ENCODE results near the gene CMKLR1.

The CMKLR1 gene

DNA sequence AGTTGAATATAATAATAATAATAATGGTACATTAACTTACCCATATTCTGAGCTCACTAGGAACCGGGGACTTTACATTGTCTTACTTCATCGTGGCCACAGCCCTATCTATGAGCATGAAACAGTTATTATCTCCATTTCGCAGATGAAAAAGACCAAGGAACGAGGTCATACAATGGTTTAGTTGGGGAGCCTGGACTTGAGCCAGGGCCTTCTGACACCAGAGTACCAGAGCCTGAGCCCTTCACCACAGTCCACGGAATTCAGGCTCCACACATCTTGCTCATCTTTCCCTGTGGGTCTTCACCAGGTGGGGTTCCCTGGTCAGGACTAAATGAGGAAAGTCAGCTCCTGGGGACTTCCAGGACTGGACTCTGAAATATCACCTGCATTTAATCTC is 31.3 kb upstream of the CMKLR1 start:
- DNase-seq = no peak
- peaks cover 0 to 17% (median 7%) of the 10 kb centered on the region in 5 experiments for H3K9me3 ChIP-seq (ENCODE audit: control extremely low read depth in 1 of 5, control insufficient read depth in 4 of 5, insufficient read depth in 2 of 5, low read depth in 1 of 5, low read length in 4 of 5)
- ChIA-PET POLR2A (no interaction called here), CTCF (interaction anchor here (0.6 to 1.5 kb wide), 3 partner anchors 86 to 179 kb away, joined by 3 to 4 read pairs (median 3); no protein-coding TSS in a partner anchor)
- no peak overlapping the region for H3K27ac ChIP-seq (ENCODE audit: insufficient read depth in 1 of 2, low read depth in 1 of 2, low read length in 2 of 2, poor library complexity in 1 of 2, severe bottlenecking in 2 of 2)
- no peaks in the 10 kb centered on the region for H3K36me3 ChIP-seq (ENCODE audit: control insufficient read depth in 4 of 4, insufficient read depth in 4 of 4, low read length in 3 of 4)
- no peaks in the 10 kb centered on the region for H3K27me3 ChIP-seq (replicated peaks in 2 of 5; ENCODE audit: control insufficient read depth in 4 of 5, insufficient read depth in 5 of 5, low read length in 4 of 5)
- H3K4me3 ChIP-seq (ENCODE audit: control insufficient read depth in 1 of 7, extremely low read depth in 1 of 7, insufficient read depth in 4 of 7, low read depth in 2 of 7, low read length in 6 of 7) = no peak overlapping the region
- WGBS (ENCODE audit: insufficient coverage) = 94% methylated on average over 3 of the region's 5 CpGs
- no peaks in the 10 kb centered on the region for H3K4me1 ChIP-seq (ENCODE audit: control extremely low read depth in 1 of 4, control insufficient read depth in 4 of 4, insufficient read depth in 4 of 4, low read length in 3 of 4)

- Histone ChIP-seq H3K27me3 (replicated peaks in 2 of 5; ENCODE audit: control insufficient read depth in 4 of 5, insufficient read depth in 5 of 5, low read length in 4 of 5) (no peaks in the 10 kb centered on the region), H3K4me1 (ENCODE audit: control extremely low read depth in 1 of 4, control insufficient read depth in 4 of 4, insufficient read depth in 4 of 4, low read length in 3 of 4) (no peaks in the 10 kb centered on the region), H3K36me3 (ENCODE audit: control insufficient read depth in 4 of 4, insufficient read depth in 4 of 4, low read length in 3 of 4) (no peaks in the 10 kb centered on the region), H3K9me3 (ENCODE audit: control extremely low read depth in 1 of 5, control insufficient read depth in 4 of 5, insufficient read depth in 2 of 5, low read depth in 1 of 5, low read length in 4 of 5) (peaks cover 0 to 14% (median 6%) of the 10 kb centered on the region in 5 experiments), H3K27ac (ENCODE audit: insufficient read depth in 1 of 2, low read depth in 1 of 2, low read length in 2 of 2, poor library complexity in 1 of 2, severe bottlenecking in 2 of 2) (no peak overlapping the region), H3K4me3 (ENCODE audit: control insufficient read depth in 1 of 7, extremely low read depth in 1 of 7, insufficient read depth in 4 of 7, low read depth in 2 of 7, low read length in 6 of 7) (no peak overlapping the region)
- POLR2A ChIA-PET = no interaction called here
- WGBS (ENCODE audit: insufficient coverage) = 96% methylated on average over 4 of the region's 5 CpGs
- DNase-seq = no peak
- CTCF ChIA-PET = interaction anchor here (0.6 to 1.5 kb wide), 2 partner anchors 99 to 180 kb away, joined by 3 to 4 read pairs; no protein-coding TSS in a partner anchor
Observed at GRCh38 chr12:108369736-108370396, 30.8 kb upstream of the CMKLR1 start.

- Histone ChIP-seq H3K4me1 (ENCODE audit: control extremely low read depth in 1 of 4, control insufficient read depth in 4 of 4, insufficient read depth in 4 of 4, low read length in 3 of 4) (no peaks in the 10 kb centered on the region), H3K36me3 (ENCODE audit: control insufficient read depth in 4 of 4, insufficient read depth in 4 of 4, low read length in 3 of 4) (no peaks in the 10 kb centered on the region), H3K4me3 (ENCODE audit: control insufficient read depth in 1 of 7, extremely low read depth in 1 of 7, insufficient read depth in 4 of 7, low read depth in 2 of 7, low read length in 6 of 7) (no peak overlapping the region), H3K27ac (ENCODE audit: insufficient read depth in 1 of 2, low read depth in 1 of 2, low read length in 2 of 2, poor library complexity in 1 of 2, severe bottlenecking in 2 of 2) (no peak overlapping the region), H3K27me3 (replicated peaks in 2 of 5; ENCODE audit: control insufficient read depth in 4 of 5, insufficient read depth in 5 of 5, low read length in 4 of 5) (peaks cover 0 to 1% (median 0%) of the 10 kb centered on the region in 5 experiments), H3K9me3 (ENCODE audit: control extremely low read depth in 1 of 5, control insufficient read depth in 4 of 5, insufficient read depth in 2 of 5, low read depth in 1 of 5, low read length in 4 of 5) (peaks cover 0 to 2% (median 0%) of the 10 kb centered on the region in 5 experiments)
- 80% methylated on average over 1 of the region's 2 CpGs for WGBS (ENCODE audit: insufficient coverage)
- ChIA-PET POLR2A (no interaction called here), CTCF (no interaction called here)
- DNase-seq = no peak
Observed at GRCh38 chr12:108368089-108368488, 29.0 kb upstream of the CMKLR1 start.

GRCh38 chr12:108367436-108367835 is 28.3 kb upstream of the CMKLR1 start:
- Histone ChIP-seq H3K4me1 (ENCODE audit: control extremely low read depth in 1 of 4, control insufficient read depth in 4 of 4, insufficient read depth in 4 of 4, low read length in 3 of 4) (no peaks in the 10 kb centered on the region), H3K4me3 (ENCODE audit: control insufficient read depth in 1 of 7, extremely low read depth in 1 of 7, insufficient read depth in 4 of 7, low read depth in 2 of 7, low read length in 6 of 7) (no peak overlapping the region), H3K27me3 (replicated peaks in 2 of 5; ENCODE audit: control insufficient read depth in 4 of 5, insufficient read depth in 5 of 5, low read length in 4 of 5) (peaks cover 0 to 1% (median 0%) of the 10 kb centered on the region in 5 experiments), H3K27ac (ENCODE audit: insufficient read depth in 1 of 2, low read depth in 1 of 2, low read length in 2 of 2, poor library complexity in 1 of 2, severe bottlenecking in 2 of 2) (no peak overlapping the region), H3K36me3 (ENCODE audit: control insufficient read depth in 4 of 4, insufficient read depth in 4 of 4, low read length in 3 of 4) (no peaks in the 10 kb centered on the region), H3K9me3 (ENCODE audit: control extremely low read depth in 1 of 5, control insufficient read depth in 4 of 5, insufficient read depth in 2 of 5, low read depth in 1 of 5, low read length in 4 of 5) (no peaks in the 10 kb centered on the region)
- ChIA-PET CTCF (no interaction called here), POLR2A (no interaction called here)
- WGBS (ENCODE audit: insufficient coverage) = 88% methylated on average over 7 of the region's 7 CpGs
- DNase-seq = peak in 2 of 3 donors; percentile 26 to 27

DNA sequence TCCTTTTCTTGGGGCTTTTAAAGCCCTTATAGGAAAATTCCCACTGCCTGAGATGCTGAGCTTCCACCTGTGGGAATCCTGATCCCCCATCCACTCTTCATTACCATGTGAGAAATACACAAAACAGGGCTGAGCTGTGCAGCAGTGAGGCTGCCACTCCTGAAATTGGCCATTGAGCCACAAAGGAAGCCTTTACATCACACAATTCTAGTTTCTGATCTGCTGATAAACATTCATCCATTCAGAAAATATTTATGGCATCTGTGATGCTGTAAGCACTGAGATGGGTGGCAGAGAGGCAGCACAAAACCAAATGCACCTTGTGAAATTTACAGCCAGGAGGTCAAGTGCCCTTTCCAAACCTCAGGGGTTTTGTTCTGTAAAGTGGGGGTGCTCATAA is 26.2 kb upstream of the CMKLR1 start:
- H3K9me3 ChIP-seq (ENCODE audit: control extremely low read depth in 1 of 5, control insufficient read depth in 4 of 5, insufficient read depth in 2 of 5, low read depth in 1 of 5, low read length in 4 of 5) = no peaks in the 10 kb centered on the region
- no peak overlapping the region for H3K27ac ChIP-seq (ENCODE audit: insufficient read depth in 1 of 2, low read depth in 1 of 2, low read length in 2 of 2, poor library complexity in 1 of 2, severe bottlenecking in 2 of 2)
- H3K36me3 ChIP-seq (ENCODE audit: control insufficient read depth in 4 of 4, insufficient read depth in 4 of 4, low read length in 3 of 4) = no peaks in the 10 kb centered on the region
- no peak overlapping the region for H3K4me3 ChIP-seq (ENCODE audit: control insufficient read depth in 1 of 7, extremely low read depth in 1 of 7, insufficient read depth in 4 of 7, low read depth in 2 of 7, low read length in 6 of 7)
- peaks cover 0 to 4% (median 0%) of the 10 kb centered on the region in 5 experiments for H3K27me3 ChIP-seq (replicated peaks in 2 of 5; ENCODE audit: control insufficient read depth in 4 of 5, insufficient read depth in 5 of 5, low read length in 4 of 5)
- H3K4me1 ChIP-seq (ENCODE audit: control extremely low read depth in 1 of 4, control insufficient read depth in 4 of 4, insufficient read depth in 4 of 4, low read length in 3 of 4) = no peaks in the 10 kb centered on the region
- no peak for DNase-seq
- ChIA-PET POLR2A (no interaction called here), CTCF (no interaction called here)

DNA sequence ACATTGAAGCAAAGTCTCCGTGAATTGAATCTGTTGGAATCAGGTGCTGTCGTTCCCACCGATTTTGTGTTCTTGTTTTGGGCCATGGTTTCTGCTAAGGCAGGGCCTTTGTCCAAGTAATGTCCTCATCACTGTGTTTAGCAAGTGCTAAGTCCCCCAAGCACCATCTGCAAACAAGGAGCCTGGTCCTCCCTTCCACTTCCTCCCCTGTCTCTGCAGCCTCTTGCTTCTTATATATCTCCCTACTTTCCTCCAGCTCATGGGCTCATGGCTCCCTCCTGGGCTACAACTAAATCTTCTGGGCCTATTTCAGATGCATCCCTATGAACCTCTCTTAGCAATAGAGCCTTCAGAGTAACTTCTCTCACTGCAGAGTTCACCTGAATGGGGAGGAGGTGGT is 25.8 kb upstream of the CMKLR1 start:
- peaks cover 0 to 4% (median 0%) of the 10 kb centered on the region in 5 experiments for H3K27me3 ChIP-seq (replicated peaks in 2 of 5; ENCODE audit: control insufficient read depth in 4 of 5, insufficient read depth in 5 of 5, low read length in 4 of 5)
- H3K36me3 ChIP-seq (ENCODE audit: control insufficient read depth in 4 of 4, insufficient read depth in 4 of 4, low read length in 3 of 4) = no peaks in the 10 kb centered on the region
- POLR2A ChIA-PET = no interaction called here
- no peaks in the 10 kb centered on the region for H3K9me3 ChIP-seq (ENCODE audit: control extremely low read depth in 1 of 5, control insufficient read depth in 4 of 5, insufficient read depth in 2 of 5, low read depth in 1 of 5, low read length in 4 of 5)
- no peak overlapping the region for H3K4me3 ChIP-seq (ENCODE audit: control insufficient read depth in 1 of 7, extremely low read depth in 1 of 7, insufficient read depth in 4 of 7, low read depth in 2 of 7, low read length in 6 of 7)
- no peaks in the 10 kb centered on the region for H3K4me1 ChIP-seq (ENCODE audit: control extremely low read depth in 1 of 4, control insufficient read depth in 4 of 4, insufficient read depth in 4 of 4, low read length in 3 of 4)
- no peak overlapping the region for H3K27ac ChIP-seq (ENCODE audit: insufficient read depth in 1 of 2, low read depth in 1 of 2, low read length in 2 of 2, poor library complexity in 1 of 2, severe bottlenecking in 2 of 2)
- no peak for DNase-seq
- CTCF ChIA-PET = no interaction called here
- WGBS (ENCODE audit: insufficient coverage) = 100% methylated on average over 3 of the region's 3 CpGs

- Histone ChIP-seq H3K9me3 (ENCODE audit: control extremely low read depth in 1 of 5, control insufficient read depth in 4 of 5, insufficient read depth in 2 of 5, low read depth in 1 of 5, low read length in 4 of 5) (no peaks in the 10 kb centered on the region), H3K27ac (ENCODE audit: insufficient read depth in 1 of 2, low read depth in 1 of 2, low read length in 2 of 2, poor library complexity in 1 of 2, severe bottlenecking in 2 of 2) (no peak overlapping the region), H3K27me3 (replicated peaks in 2 of 5; ENCODE audit: control insufficient read depth in 4 of 5, insufficient read depth in 5 of 5, low read length in 4 of 5) (peaks cover 0 to 4% (median 0%) of the 10 kb centered on the region in 5 experiments), H3K4me1 (ENCODE audit: control extremely low read depth in 1 of 4, control insufficient read depth in 4 of 4, insufficient read depth in 4 of 4, low read length in 3 of 4) (no peaks in the 10 kb centered on the region), H3K36me3 (ENCODE audit: control insufficient read depth in 4 of 4, insufficient read depth in 4 of 4, low read length in 3 of 4) (no peaks in the 10 kb centered on the region), H3K4me3 (ENCODE audit: control insufficient read depth in 1 of 7, extremely low read depth in 1 of 7, insufficient read depth in 4 of 7, low read depth in 2 of 7, low read length in 6 of 7) (no peak overlapping the region)
- 100% methylated on average over 1 of the region's 1 CpG for WGBS (ENCODE audit: insufficient coverage)
- peak in 1 of 3 donors; percentile 37 for DNase-seq
- ChIA-PET CTCF (no interaction called here), POLR2A (no interaction called here)
Observed at GRCh38 chr12:108363565-108363964, 24.5 kb upstream of the CMKLR1 start.

Measured in common myeloid progenitor, CD34-positive (primary cell).